Astrocyte of the spinal cord (primary cell): ENCODE results near the gene PLEKHJ1.

Experiments used
- DNase-seq: peaks from one replicate; pipeline ENCODE4 v3.0.0; 2011; ENCODE audit warnings: low read depth, low spot score
- H3K4me3 ChIP-seq: 2 replicates; pipeline ENCODE4 v1.5.1; 2011; ENCODE audit warnings: low read depth, mild to moderate bottlenecking, low read length, moderate library complexity
- CTCF ChIP-seq: IDR thresholded peaks from 2 replicates; pipeline ENCODE4 v1.5.1; 2012; ENCODE audit warnings: low read depth, mild to moderate bottlenecking, low read length, inconsistent platforms
- in situ Hi-C: cut with HindIII; loops from 2 replicates; pipeline ENCODE4 v1.10.0; 2017; ENCODE audit warnings: low sequenced_read_pairs

PLEKHJ1 gene

GRCh38 chr19:2197270-2197669 is 38.9 kb downstream of the PLEKHJ1 start:
- TF ChIP-seq CTCF: no peak
- in situ Hi-C loops: no loop called here
- DNase-seq: no peak
- no peak overlapping the region for H3K4me3 ChIP-seq

GRCh38 chr19:2195914-2196313 is 40.2 kb downstream of the PLEKHJ1 start:
- in situ Hi-C loops: no loop called here
- no peak overlapping the region for H3K4me3 ChIP-seq
- no peak for TF ChIP-seq CTCF
- DNase-seq: no peak

GRCh38 chr19:2195361-2195760 is 40.8 kb downstream of the PLEKHJ1 start:
- in situ Hi-C loops: no loop called here
- no peak for TF ChIP-seq CTCF
- DNase-seq: no peak
- H3K4me3 ChIP-seq: no peak overlapping the region

- no peak overlapping the region for H3K4me3 ChIP-seq
- TF ChIP-seq CTCF: no peak
- in situ Hi-C loops: no loop called here
- DNase-seq: no peak
These were observed 41.5 kb downstream of the PLEKHJ1 start for GRCh38 chr19:2194513-2195078.

GRCh38 chr19:2193807-2194206 is 42.3 kb downstream of the PLEKHJ1 start:
- H3K4me3 ChIP-seq: no peak overlapping the region
- in situ Hi-C loops: no loop called here

GRCh38 chr19:2192862-2193261 is 43.3 kb downstream of the PLEKHJ1 start:
- DNase-seq: no peak
- in situ Hi-C loops: no loop called here
- no peak for TF ChIP-seq CTCF
- H3K4me3 ChIP-seq: no peak overlapping the region

More at GRCh38 chr19:2193807-2194206, 42.3 kb downstream of the PLEKHJ1 start:
- no peak for TF ChIP-seq CTCF
- no peak for DNase-seq
